GM12892 (cell line): ENCODE results near the gene LRIT1.

Experiments used
- POLR2A ChIP-seq: IDR thresholded peaks from 2 replicates; pipeline ENCODE4 v1.6.1; 2011; ENCODE audit warnings: low read depth, low read length, control low read depth
- TAF1 ChIP-seq: IDR thresholded peaks from 2 replicates; pipeline ENCODE4 v1.6.1; 2011; ENCODE audit warnings: low read depth, mild to moderate bottlenecking, control low read depth, low read length, borderline replicate concordance

DNA sequence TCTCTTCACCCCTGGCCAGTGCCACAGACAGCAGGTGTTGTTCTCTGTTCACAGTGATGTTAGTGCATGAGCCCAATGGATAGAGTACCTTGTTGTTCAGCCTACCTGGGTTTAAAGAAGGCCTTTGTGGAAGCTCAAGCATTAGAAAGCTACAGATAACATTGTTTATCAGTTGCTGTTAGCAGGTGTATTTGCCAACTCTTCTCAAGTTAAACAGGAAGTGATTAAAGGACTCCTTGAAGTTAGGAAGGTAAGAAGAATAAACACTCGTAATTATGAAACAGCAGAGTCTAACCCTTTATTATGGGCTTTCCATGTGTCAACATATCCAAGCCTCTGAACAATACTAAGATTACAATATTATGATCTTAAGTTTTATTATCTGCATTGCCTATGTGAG, 29.4 kb upstream of the LRIT1 start:
- TF ChIP-seq POLR2A (no peak), TAF1 (no peak)
